Stomach (tissue), 9 donors: ENCODE data around the gene MUC5B. TPM values are rescaled to one million over a fixed set of nuclear protein-coding genes. Genes with fewer than 3 reads are reported as not detected.
"Not testable (repeated sequence)": the region's sequence is repeated elsewhere in the genome, so short reads cannot be mapped to it uniquely, and the experiment has no call there.

Source experiments
- DNase-seq, 2 donors: peaks; one replicate each; pipeline versions ENCODE4 v3.0.0 to v3.0.0-alpha.2; 2013 to 2019
- H3K27ac ChIP-seq, 5 donors: fragments of 200-600 bp in 4 of 5; sonication (generic) in 4 of 5; one replicate each; pipeline ENCODE4 v1.5.1; 2013 to 2019; ENCODE audit warnings: mild to moderate bottlenecking in 1 of 5, moderate library complexity in 1 of 5
- H3K27me3 ChIP-seq, 3 donors: fragments of 200-600 bp; sonication (generic); one replicate each; pipeline ENCODE4 v1.5.1; 2017 to 2019; ENCODE audit warnings: mixed run types in 1 of 3
- H3K36me3 ChIP-seq, 4 donors: fragments of 200-600 bp; sonication (generic); 1 replicate in 3 of 4; 2 replicates in 1 of 4; pipeline ENCODE4 v1.5.1; 2016 to 2019
- H3K4me1 ChIP-seq, 4 donors: fragments of 200-600 bp; sonication (generic); one replicate each; pipeline ENCODE4 v1.5.1; 2016 to 2019
- H3K4me3 ChIP-seq, 4 donors: fragments of 200-600 bp; sonication (generic) in 3 of 4; one replicate each; pipeline ENCODE4 v1.5.1; 2016 to 2019; ENCODE audit warnings: mild to moderate bottlenecking in 1 of 4
- H3K9me3 ChIP-seq, 4 donors: fragments of 200-600 bp; sonication (generic); one replicate each; pipeline ENCODE4 v1.5.1; 2016 to 2019
- EP300 ChIP-seq: sonication (generic); formaldehyde crosslinking; IDR thresholded peaks from one replicate; pipeline ENCODE4 v1.6.1; 2017; ENCODE audit warnings: antibody characterized with exemption
- POLR2A ChIP-seq, 4 donors: fragments of 450-650 bp; IDR thresholded peaks; one replicate each; pipeline ENCODE4 v1.6.1; 2016; ENCODE audit warnings: antibody characterized with exemption in 4 of 4, control low read depth in 2 of 4, mild to moderate bottlenecking in 1 of 4, moderate library complexity in 1 of 4
- POLR2AphosphoS5 ChIP-seq, 3 donors: sonication (generic); formaldehyde crosslinking; IDR thresholded peaks; one replicate each; pipeline ENCODE4 v1.6.1; 2016; ENCODE audit warnings: antibody characterized with exemption in 3 of 3
- WGBS, 5 donors: extraction: QIAGEN DNeasy Blood & Tissue Kit in 3 of 5; methylation state at CpG; one replicate each; pipeline versions ENCODE4 v1.1.5 to v1.1.7; 2013 to 2018; 5-methylcytosine and 5-hydroxymethylcytosine counted together
- intact Hi-C: fragments of 100-400 bp; cut with DNase I; formaldehyde crosslinking; loops from one replicate; pipeline ENCODE4 v1.15.1; 2023; ENCODE audit warnings: low total_unique reads
- polyA plus RNA-seq, 3 donors: library from polyadenylated mRNA; stranded (reverse); fragments of 200-250 nt; gene quantifications; one replicate each; pipeline ENCODE4 v1.2.3, GENCODE V29; 2013
- total RNA-seq, 5 donors: library from RNA; depleted of rRNA; stranded (reverse); fragments of >200 nt; gene quantifications; one replicate each; pipeline versions ENCODE4 v1.1.0 to v1.2.3, GENCODE V29; 2014 to 2016
- TF ChIP-seq, protein P1 (sequence below), 7 experiments: fragments of 450-650 bp in 4 of 7; fragments of 200-600 bp in 3 of 7; sonication (generic) in 3 of 7; IDR thresholded peaks; one replicate each; pipeline ENCODE4 v1.5.1; 2016 to 2019; ENCODE audit warnings: antibody characterized with exemption in 7 of 7, control low read depth in 2 of 7, mild to moderate bottlenecking in 1 of 7
- donor health status: healthy with polysubstance abuse.
- donor health status: Bipolar disorder and iron deficiency.
- donor health status: healthy.

MUC5B gene
- total and polyA plus RNA-seq, 8 donors, result under 0.01 to 516 (median 6.6) TPM

DNA sequence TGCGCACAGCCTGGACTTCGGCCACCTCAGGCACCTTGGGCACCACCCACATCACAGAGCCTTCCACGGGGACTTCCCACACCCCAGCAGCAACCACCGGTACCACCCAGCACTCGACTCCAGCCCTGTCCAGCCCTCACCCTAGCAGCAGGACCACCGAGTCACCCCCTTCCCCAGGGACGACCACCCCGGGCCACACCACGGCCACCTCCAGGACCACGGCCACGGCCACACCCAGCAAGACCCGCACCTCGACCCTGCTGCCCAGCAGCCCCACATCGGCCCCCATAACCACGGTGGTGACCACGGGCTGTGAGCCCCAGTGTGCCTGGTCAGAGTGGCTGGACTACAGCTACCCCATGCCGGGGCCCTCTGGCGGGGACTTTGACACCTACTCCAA is 26.1 kb downstream of the MUC5B start:
- H3K27ac ChIP-seq, H3K4me1 ChIP-seq, H3K4me3 ChIP-seq, H3K36me3 ChIP-seq, H3K9me3 ChIP-seq, H3K27me3 ChIP-seq, intact Hi-C loops, DNase-seq: not testable (repeated sequence)
- WGBS, 5 donors, result 87 to 95% (median 91%) methylated on average over 6 to 10 of the region's 18 CpGs; no CpG with 5 or more reads in 1 of the 5 donors

DNA sequence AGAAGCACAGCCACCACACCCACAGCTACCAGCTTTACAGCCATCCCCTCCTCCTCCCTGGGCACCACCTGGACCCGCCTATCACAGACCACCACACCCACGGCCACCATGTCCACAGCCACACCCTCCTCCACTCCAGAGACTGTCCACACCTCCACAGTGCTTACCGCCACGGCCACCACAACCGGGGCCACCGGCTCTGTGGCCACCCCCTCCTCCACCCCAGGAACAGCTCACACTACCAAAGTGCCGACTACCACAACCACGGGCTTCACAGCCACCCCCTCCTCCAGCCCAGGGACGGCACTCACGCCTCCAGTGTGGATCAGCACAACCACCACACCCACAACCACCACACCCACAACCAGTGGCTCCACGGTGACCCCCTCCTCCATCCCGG is 27.5 kb downstream of the MUC5B start:
- H3K27me3 ChIP-seq, H3K27ac ChIP-seq, H3K4me1 ChIP-seq, H3K4me3 ChIP-seq, H3K36me3 ChIP-seq, DNase-seq, H3K9me3 ChIP-seq, intact Hi-C loops: not testable (repeated sequence)
- 82 to 96% (median 92%) methylated on average over 2 to 5 of the region's 12 CpGs; no CpG with 5 or more reads in 1 of the 5 donors for WGBS, 5 donors

- Histone ChIP-seq H3K27ac (no peak overlapping the region), H3K27me3 (no peaks in the 10 kb centered on the region), H3K4me1 (no peaks in the 10 kb centered on the region), H3K9me3 (no peaks in the 10 kb centered on the region), H3K4me3 (no peak overlapping the region), H3K36me3 (no peaks in the 10 kb centered on the region)
- intact Hi-C loops, result no loop called here
- no peak for DNase-seq
- TF ChIP-seq POLR2A (IDR thresholded peaks at IDR 0.05) (no peak), POLR2AphosphoS5 (IDR thresholded peaks at IDR 0.05) (no peak), EP300 (no peak)
- TF ChIP-seq, protein P1, sequence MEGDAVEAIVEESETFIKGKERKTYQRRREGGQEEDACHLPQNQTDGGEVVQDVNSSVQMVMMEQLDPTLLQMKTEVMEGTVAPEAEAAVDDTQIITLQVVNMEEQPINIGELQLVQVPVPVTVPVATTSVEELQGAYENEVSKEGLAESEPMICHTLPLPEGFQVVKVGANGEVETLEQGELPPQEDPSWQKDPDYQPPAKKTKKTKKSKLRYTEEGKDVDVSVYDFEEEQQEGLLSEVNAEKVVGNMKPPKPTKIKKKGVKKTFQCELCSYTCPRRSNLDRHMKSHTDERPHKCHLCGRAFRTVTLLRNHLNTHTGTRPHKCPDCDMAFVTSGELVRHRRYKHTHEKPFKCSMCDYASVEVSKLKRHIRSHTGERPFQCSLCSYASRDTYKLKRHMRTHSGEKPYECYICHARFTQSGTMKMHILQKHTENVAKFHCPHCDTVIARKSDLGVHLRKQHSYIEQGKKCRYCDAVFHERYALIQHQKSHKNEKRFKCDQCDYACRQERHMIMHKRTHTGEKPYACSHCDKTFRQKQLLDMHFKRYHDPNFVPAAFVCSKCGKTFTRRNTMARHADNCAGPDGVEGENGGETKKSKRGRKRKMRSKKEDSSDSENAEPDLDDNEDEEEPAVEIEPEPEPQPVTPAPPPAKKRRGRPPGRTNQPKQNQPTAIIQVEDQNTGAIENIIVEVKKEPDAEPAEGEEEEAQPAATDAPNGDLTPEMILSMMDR (IDR thresholded peaks at IDR 0.05), result no peak
- WGBS, 5 donors, result 92 to 97% (median 96%) methylated on average over 16 of the region's 16 CpGs
Observed at GRCh38 chr11:1251236-1251770, 28.4 kb downstream of the MUC5B start.

GRCh38 chr11:1252371-1253102 is 29.7 kb downstream of the MUC5B start:
- Histone ChIP-seq H3K4me3 (no peak overlapping the region), H3K27ac (no peak overlapping the region), H3K9me3 (no peaks in the 10 kb centered on the region), H3K4me1 (no peaks in the 10 kb centered on the region), H3K27me3 (no peaks in the 10 kb centered on the region), H3K36me3 (no peaks in the 10 kb centered on the region)
- intact Hi-C loops, result no loop called here
- TF ChIP-seq EP300, result no peak
- TF ChIP-seq, protein P1 (IDR thresholded peaks at IDR 0.05), result no peak
- no peak for TF ChIP-seq POLR2A (IDR thresholded peaks at IDR 0.05)
- no peak for TF ChIP-seq POLR2AphosphoS5 (IDR thresholded peaks at IDR 0.05)
- DNase-seq, result no peak
- WGBS, 5 donors, result 90 to 93% (median 92%) methylated on average over 34 to 38 of the region's 38 CpGs

GRCh38 chr11:1253103-1253485 is 30.2 kb downstream of the MUC5B start:
- no peaks in the 10 kb centered on the region for H3K9me3 ChIP-seq
- H3K27me3 ChIP-seq, result no peaks in the 10 kb centered on the region
- no peaks in the 10 kb centered on the region for H3K36me3 ChIP-seq
- H3K27ac ChIP-seq, result no peak overlapping the region
- no peak for TF ChIP-seq EP300
- no peak for TF ChIP-seq POLR2AphosphoS5 (IDR thresholded peaks at IDR 0.05)
- 85 to 96% (median 91%) methylated on average over 7 to 9 of the region's 9 CpGs for WGBS, 5 donors
- H3K4me1 ChIP-seq, result no peaks in the 10 kb centered on the region
- intact Hi-C loops, result no loop called here
- H3K4me3 ChIP-seq, result no peak overlapping the region
- no peak for DNase-seq

GRCh38 chr11:1254086-1254648 is 31.3 kb downstream of the MUC5B start:
- Histone ChIP-seq H3K27me3 (no peaks in the 10 kb centered on the region), H3K36me3 (no peaks in the 10 kb centered on the region), H3K9me3 (no peaks in the 10 kb centered on the region), H3K4me1 (no peaks in the 10 kb centered on the region), H3K4me3 (no peak overlapping the region), H3K27ac (no peak overlapping the region)
- no peak for DNase-seq
- intact Hi-C loops, result no loop called here
- TF ChIP-seq POLR2AphosphoS5 (IDR thresholded peaks at IDR 0.05) (no peak), EP300 (no peak), POLR2A (IDR thresholded peaks at IDR 0.05) (no peak)
- TF ChIP-seq, protein P1 (IDR thresholded peaks at IDR 0.05), result no peak
- 84 to 92% (median 88%) methylated on average over 16 to 22 of the region's 22 CpGs for WGBS, 5 donors
